ENCODE measurements around the gene GJC2.

DNA sequence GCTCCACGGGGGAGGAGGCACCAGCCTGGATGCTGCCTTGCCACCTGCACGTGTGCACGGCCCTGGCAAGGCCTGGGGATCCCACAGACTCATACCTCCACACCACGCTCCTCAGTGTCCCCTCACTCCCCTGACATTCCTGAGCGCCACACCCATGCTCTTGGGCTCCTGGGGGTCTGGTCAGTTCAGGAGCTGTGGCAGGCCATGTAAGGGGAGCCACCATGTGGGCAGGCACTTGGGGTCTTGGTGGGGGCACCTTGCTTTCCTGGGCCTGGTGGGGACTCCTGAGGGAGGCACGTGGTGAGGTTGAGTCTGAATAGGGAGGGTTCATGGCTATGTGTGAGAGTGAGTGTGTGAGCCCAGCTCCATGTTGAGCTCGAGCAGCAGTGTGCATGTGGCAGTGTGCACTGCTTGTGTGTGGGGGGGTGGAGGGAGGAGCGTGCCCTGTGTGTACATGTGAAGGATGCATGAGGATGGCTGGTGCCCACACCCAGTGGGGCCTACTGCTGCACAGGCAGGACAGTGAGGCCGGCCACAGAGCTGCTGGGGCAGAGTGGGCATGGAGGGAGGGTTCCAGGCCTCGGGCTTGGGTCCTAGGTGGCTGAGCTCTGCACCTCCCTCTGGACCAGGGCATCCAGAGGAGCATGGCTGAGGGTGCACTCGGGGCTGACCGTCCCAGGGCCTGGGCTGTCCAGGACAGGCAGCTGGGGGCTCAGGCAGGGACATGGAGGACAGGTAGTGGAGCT lies 1.6 kb downstream of the GJC2 start:
- TF ChIP-seq, protein P1, sequence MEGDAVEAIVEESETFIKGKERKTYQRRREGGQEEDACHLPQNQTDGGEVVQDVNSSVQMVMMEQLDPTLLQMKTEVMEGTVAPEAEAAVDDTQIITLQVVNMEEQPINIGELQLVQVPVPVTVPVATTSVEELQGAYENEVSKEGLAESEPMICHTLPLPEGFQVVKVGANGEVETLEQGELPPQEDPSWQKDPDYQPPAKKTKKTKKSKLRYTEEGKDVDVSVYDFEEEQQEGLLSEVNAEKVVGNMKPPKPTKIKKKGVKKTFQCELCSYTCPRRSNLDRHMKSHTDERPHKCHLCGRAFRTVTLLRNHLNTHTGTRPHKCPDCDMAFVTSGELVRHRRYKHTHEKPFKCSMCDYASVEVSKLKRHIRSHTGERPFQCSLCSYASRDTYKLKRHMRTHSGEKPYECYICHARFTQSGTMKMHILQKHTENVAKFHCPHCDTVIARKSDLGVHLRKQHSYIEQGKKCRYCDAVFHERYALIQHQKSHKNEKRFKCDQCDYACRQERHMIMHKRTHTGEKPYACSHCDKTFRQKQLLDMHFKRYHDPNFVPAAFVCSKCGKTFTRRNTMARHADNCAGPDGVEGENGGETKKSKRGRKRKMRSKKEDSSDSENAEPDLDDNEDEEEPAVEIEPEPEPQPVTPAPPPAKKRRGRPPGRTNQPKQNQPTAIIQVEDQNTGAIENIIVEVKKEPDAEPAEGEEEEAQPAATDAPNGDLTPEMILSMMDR (IDR thresholded peaks at IDR 0.05) = no peak
- TF ChIP-seq POLR2A (IDR thresholded peaks at IDR 0.05) = no peak
